Measurements from ENCODE around the gene SSX7. TPM values are rescaled to one million over a fixed set of nuclear protein-coding genes. Genes with fewer than 3 reads are reported as not detected.
"Not testable (repeated sequence)": the region's sequence is repeated elsewhere in the genome, so short reads cannot be mapped to it uniquely, and the experiment has no call there.

The SSX7 gene, protein sequence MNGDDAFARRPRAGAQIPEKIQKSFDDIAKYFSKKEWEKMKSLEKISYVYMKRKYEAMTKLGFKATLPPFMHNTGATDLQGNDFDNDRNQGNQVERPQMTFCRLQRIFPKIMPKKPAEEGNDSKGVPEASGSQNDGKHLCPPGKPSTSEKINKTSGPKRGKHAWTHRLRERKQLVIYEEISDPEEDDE
- polyA plus RNA-seq (2013) = not detected in 2 replicates

DNA sequence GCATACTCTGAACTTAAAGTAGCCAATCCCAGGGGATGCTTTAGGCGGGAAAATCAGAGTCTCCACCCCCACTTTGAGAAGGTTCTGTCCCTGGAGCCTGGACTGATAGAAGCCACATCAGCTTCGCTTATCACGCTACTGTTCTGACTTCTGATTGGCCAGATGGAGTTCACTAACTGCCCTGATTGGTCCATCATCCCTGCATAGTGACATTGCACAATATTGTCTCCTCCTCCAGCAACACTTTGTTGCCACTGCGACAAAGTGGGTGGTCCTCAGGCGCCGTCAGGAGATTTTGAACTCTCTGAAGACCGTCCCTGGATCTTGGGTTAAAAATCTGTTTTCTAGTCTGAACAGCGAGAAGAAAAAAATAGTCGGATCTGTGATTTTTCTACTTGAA is at the start of gene SSX7:
TSS of gene SSX7 (minus strand) at position 101 of the 400 bp plus-strand sequence. CDS start 1,428 bp downstream, outside the sequence.
- not testable (repeated sequence) for H2AFZ ChIP-seq (ENCODE audit: insufficient read depth, low read length, poor library complexity); H4K12ac ChIP-seq (ENCODE audit: low read depth, low read length); H3K18ac ChIP-seq (ENCODE audit: low read length); H2BK5ac ChIP-seq (ENCODE audit: low read depth, low read length, poor library complexity); H2AK5ac ChIP-seq (ENCODE audit: low read length); H3K27me3 ChIP-seq (ENCODE audit: insufficient read depth, low read length); H3K36me3 ChIP-seq (ENCODE audit: control insufficient read depth in 1 of 2, insufficient read depth in 2 of 2, low read length in 2 of 2); H4K91ac ChIP-seq (ENCODE audit: low read depth, low read length); H2BK12ac ChIP-seq (ENCODE audit: low read length); H3K4me3 ChIP-seq (ENCODE audit: low read depth, low read length); H3K79me2 ChIP-seq (ENCODE audit: control insufficient read depth, insufficient read depth, low read length, poor library complexity); H3K9ac ChIP-seq (ENCODE audit: low read length); H3K4ac ChIP-seq (ENCODE audit: low read depth, low read length); H4K8ac ChIP-seq (ENCODE audit: low read depth, low read length); H3K14ac ChIP-seq (ENCODE audit: low read length); H3K79me1 ChIP-seq (ENCODE audit: low read length); H2BK120ac ChIP-seq (ENCODE audit: insufficient read depth, low read length, poor library complexity); H3K27ac ChIP-seq (ENCODE audit: low read depth, low read length); H3K4me2 ChIP-seq (ENCODE audit: low read length); H3K9me3 ChIP-seq (ENCODE audit: insufficient read depth, low read depth, low read length); H3K23ac ChIP-seq (ENCODE audit: low read length); H3K4me1 ChIP-seq (ENCODE audit: control insufficient read depth in 1 of 2, insufficient read depth in 2 of 2, low read length in 2 of 2); DNase-seq
- no CpG with 5 or more reads among the region's 9 CpGs for WGBS (ENCODE audit: extremely low coverage, insufficient coverage, insufficient read length)

DNA sequence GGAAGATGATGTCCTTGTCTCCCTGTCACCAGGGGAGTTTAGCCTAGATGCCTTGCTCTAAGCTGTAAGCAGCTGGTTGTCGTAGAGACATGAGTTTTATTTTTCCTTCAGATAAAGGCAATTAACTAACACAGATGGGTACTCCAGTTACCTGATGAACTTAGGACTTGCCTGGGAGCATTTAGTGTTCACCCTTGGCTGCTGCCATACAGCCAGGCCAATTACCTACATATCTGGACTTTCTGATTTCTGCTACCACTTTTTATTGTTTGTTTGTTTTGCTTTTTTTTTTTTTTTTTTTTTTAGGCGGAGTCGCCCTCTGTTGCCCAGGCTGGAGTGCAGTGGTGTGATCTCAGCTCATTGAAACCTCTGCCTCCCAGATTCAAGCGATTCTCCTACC is 37.3 kb upstream of the SSX7 start:
- H3K9ac ChIP-seq (ENCODE audit: low read length); H3K79me2 ChIP-seq (ENCODE audit: control insufficient read depth, insufficient read depth, low read length, poor library complexity); H2BK12ac ChIP-seq (ENCODE audit: low read length); H3K27me3 ChIP-seq (ENCODE audit: insufficient read depth, low read length); H4K8ac ChIP-seq (ENCODE audit: low read depth, low read length); H3K27ac ChIP-seq (ENCODE audit: low read depth, low read length); H3K4me1 ChIP-seq (ENCODE audit: control insufficient read depth in 1 of 2, insufficient read depth in 2 of 2, low read length in 2 of 2); H4K91ac ChIP-seq (ENCODE audit: low read depth, low read length); H3K14ac ChIP-seq (ENCODE audit: low read length); H2AFZ ChIP-seq (ENCODE audit: insufficient read depth, low read length, poor library complexity); H3K9me3 ChIP-seq (ENCODE audit: insufficient read depth, low read depth, low read length); H2BK5ac ChIP-seq (ENCODE audit: low read depth, low read length, poor library complexity); H3K18ac ChIP-seq (ENCODE audit: low read length); H2BK120ac ChIP-seq (ENCODE audit: insufficient read depth, low read length, poor library complexity); H2AK5ac ChIP-seq (ENCODE audit: low read length); H4K12ac ChIP-seq (ENCODE audit: low read depth, low read length); H3K4me2 ChIP-seq (ENCODE audit: low read length); DNase-seq; H3K79me1 ChIP-seq (ENCODE audit: low read length); H3K4me3 ChIP-seq (ENCODE audit: low read depth, low read length); H3K4ac ChIP-seq (ENCODE audit: low read depth, low read length); H3K23ac ChIP-seq (ENCODE audit: low read length); H3K36me3 ChIP-seq (ENCODE audit: control insufficient read depth in 1 of 2, insufficient read depth in 2 of 2, low read length in 2 of 2): not testable (repeated sequence)
- WGBS (ENCODE audit: extremely low coverage, insufficient coverage, insufficient read length) = no CpG with 5 or more reads among the region's 4 CpGs

DNA sequence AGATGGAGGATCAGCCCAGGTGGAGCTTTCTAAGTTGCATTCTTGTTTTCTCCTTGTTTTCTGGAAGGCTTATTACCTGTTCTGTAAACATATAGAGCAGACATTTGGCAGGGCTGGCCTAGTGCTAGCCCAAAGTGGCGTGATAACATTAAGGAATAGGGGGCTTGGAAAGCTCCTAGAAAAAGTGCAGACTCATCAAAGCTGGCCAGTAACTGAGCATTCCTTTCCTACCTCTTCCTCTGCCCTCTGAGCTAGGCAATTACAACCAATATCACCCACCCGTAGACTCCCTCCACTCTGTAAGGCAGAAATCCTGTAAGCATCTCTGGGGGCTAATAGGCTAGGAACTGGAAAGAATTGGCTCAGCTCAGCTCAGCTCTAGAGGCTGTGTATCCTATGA is 7.5 kb upstream of the SSX7 start:
- H2BK120ac ChIP-seq (ENCODE audit: insufficient read depth, low read length, poor library complexity); H4K12ac ChIP-seq (ENCODE audit: low read depth, low read length); H3K4me3 ChIP-seq (ENCODE audit: low read depth, low read length); H3K9ac ChIP-seq (ENCODE audit: low read length); H2AK5ac ChIP-seq (ENCODE audit: low read length); H2BK5ac ChIP-seq (ENCODE audit: low read depth, low read length, poor library complexity); H3K4me2 ChIP-seq (ENCODE audit: low read length); H2BK12ac ChIP-seq (ENCODE audit: low read length); H3K14ac ChIP-seq (ENCODE audit: low read length); H3K9me3 ChIP-seq (ENCODE audit: insufficient read depth, low read depth, low read length); H3K4me1 ChIP-seq (ENCODE audit: control insufficient read depth in 1 of 2, insufficient read depth in 2 of 2, low read length in 2 of 2); H3K27me3 ChIP-seq (ENCODE audit: insufficient read depth, low read length); H4K8ac ChIP-seq (ENCODE audit: low read depth, low read length); H3K23ac ChIP-seq (ENCODE audit: low read length); H3K4ac ChIP-seq (ENCODE audit: low read depth, low read length); H3K27ac ChIP-seq (ENCODE audit: low read depth, low read length); H3K79me2 ChIP-seq (ENCODE audit: control insufficient read depth, insufficient read depth, low read length, poor library complexity); H3K36me3 ChIP-seq (ENCODE audit: control insufficient read depth in 1 of 2, insufficient read depth in 2 of 2, low read length in 2 of 2); DNase-seq; H3K79me1 ChIP-seq (ENCODE audit: low read length); H2AFZ ChIP-seq (ENCODE audit: insufficient read depth, low read length, poor library complexity); H3K18ac ChIP-seq (ENCODE audit: low read length); H4K91ac ChIP-seq (ENCODE audit: low read depth, low read length): not testable (repeated sequence)
- no CpG with 5 or more reads among the region's 2 CpGs for WGBS (ENCODE audit: extremely low coverage, insufficient coverage, insufficient read length)

DNA sequence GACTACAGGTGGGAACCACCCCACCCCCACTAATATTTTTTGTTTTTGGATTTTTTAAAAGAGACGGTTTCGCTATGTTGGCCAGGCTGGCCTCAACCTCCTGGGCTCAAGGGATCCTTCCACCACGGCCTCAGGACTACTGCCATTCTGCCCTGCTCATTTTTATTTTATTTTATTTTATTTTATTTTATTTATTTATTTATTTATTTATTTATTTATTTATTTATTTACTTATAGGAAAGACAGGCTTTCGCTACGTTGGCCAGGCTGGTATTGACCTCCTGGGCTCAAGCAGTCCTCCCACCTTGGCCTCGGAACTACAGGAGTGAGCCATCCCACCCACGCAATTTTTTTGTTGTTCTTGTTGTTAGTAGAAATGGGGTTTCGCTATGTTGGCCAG is 775 bp upstream of the SSX7 start:
- H3K18ac ChIP-seq (ENCODE audit: low read length); H2BK120ac ChIP-seq (ENCODE audit: insufficient read depth, low read length, poor library complexity); H3K4me2 ChIP-seq (ENCODE audit: low read length); H2BK5ac ChIP-seq (ENCODE audit: low read depth, low read length, poor library complexity); H3K27ac ChIP-seq (ENCODE audit: low read depth, low read length); H3K27me3 ChIP-seq (ENCODE audit: insufficient read depth, low read length); H3K36me3 ChIP-seq (ENCODE audit: control insufficient read depth in 1 of 2, insufficient read depth in 2 of 2, low read length in 2 of 2); H3K9ac ChIP-seq (ENCODE audit: low read length); H2AK5ac ChIP-seq (ENCODE audit: low read length); H2AFZ ChIP-seq (ENCODE audit: insufficient read depth, low read length, poor library complexity); H3K4me3 ChIP-seq (ENCODE audit: low read depth, low read length); H4K12ac ChIP-seq (ENCODE audit: low read depth, low read length); H3K9me3 ChIP-seq (ENCODE audit: insufficient read depth, low read depth, low read length); H3K4me1 ChIP-seq (ENCODE audit: control insufficient read depth in 1 of 2, insufficient read depth in 2 of 2, low read length in 2 of 2); H3K14ac ChIP-seq (ENCODE audit: low read length); H3K79me2 ChIP-seq (ENCODE audit: control insufficient read depth, insufficient read depth, low read length, poor library complexity); H3K79me1 ChIP-seq (ENCODE audit: low read length); H4K8ac ChIP-seq (ENCODE audit: low read depth, low read length); H3K4ac ChIP-seq (ENCODE audit: low read depth, low read length); DNase-seq; H4K91ac ChIP-seq (ENCODE audit: low read depth, low read length); H2BK12ac ChIP-seq (ENCODE audit: low read length); H3K23ac ChIP-seq (ENCODE audit: low read length): not testable (repeated sequence)
- no CpG with 5 or more reads among the region's 8 CpGs for WGBS (ENCODE audit: extremely low coverage, insufficient coverage, insufficient read length)

Measured in trophoblast cell (in vitro differentiated cells and primary cell).